ENCODE measurements around the gene RPL7L1.

RPL7L1 gene

GRCh38 chr6:42933205-42933604 lies 53.8 kb downstream of the RPL7L1 start:
- DNase-seq (ENCODE audit: low read depth): no peak

- DNase-seq (ENCODE audit: low read depth): no peak
These were observed 55.9 kb downstream of the RPL7L1 start for GRCh38 chr6:42935322-42935721.

- DNase-seq (ENCODE audit: low read depth): no peak
These were observed 57.0 kb downstream of the RPL7L1 start for GRCh38 chr6:42936398-42936797.

- DNase-seq (ENCODE audit: low read depth): no peak
These were observed 58.4 kb downstream of the RPL7L1 start for GRCh38 chr6:42937548-42938427.

GRCh38 chr6:42938428-42938796 lies 59.0 kb downstream of the RPL7L1 start:
- no peak for DNase-seq (ENCODE audit: low read depth)

GRCh38 chr6:42938987-42939809 lies 59.8 kb downstream of the RPL7L1 start:
- no peak for DNase-seq (ENCODE audit: low read depth)

All from stimulated activated CD4-positive, alpha-beta T cell treated with anti-CD3 and anti-CD28 coated beads, Interleukin-2, amount 100 ng/mL, for 4 hours (primary cell).